IMR-90 (cell line): ENCODE data around the gene MBOAT1. TPM values are rescaled to one million over a fixed set of nuclear protein-coding genes. Genes with fewer than 3 reads are reported as not detected.

Source experiments
- ATAC-seq: fragments of 200-7000 bp; cut with Tn5 transposase; 2 replicates; pipeline ENCODE4 v1.9.1; 2020; ENCODE audit warnings: low read depth, mild to moderate bottlenecking, moderate library complexity
- BruUV-seq: library from RNA; stranded (reverse); fragments of 400-500 nt; replicated peaks from 2 replicates; lab custom pipeline; 2021; lab: Mats Ljungman, UMichigan
- CTCF ChIA-PET: fragments of 300-600 bp; formaldehyde crosslinking; extraction: SDS; loops from one replicate; lab custom pipeline; 2021; ENCODE audit warnings: antibody characterized with exemption; lab: Yijun Ruan, JAX
- POLR2A ChIA-PET: fragments of 300-600 bp; sonication (Branson Sonifier 250); formaldehyde crosslinking; loops from one replicate; lab custom pipeline; 2022; ENCODE audit warnings: antibody characterized with exemption; ENCODE audit not compliant: unreplicated experiment; lab: Charles Lee
- DNase-seq: peaks from one replicate; pipeline ENCODE4 v3.0.0; 2013
- H2AFZ ChIP-seq: replicated peaks from 2 replicates; pipeline ENCODE3; 2013; ENCODE audit warnings: low read length, mild to moderate bottlenecking; ENCODE audit not compliant: poor library complexity
- H2AK5ac ChIP-seq: 2 replicates; pipeline ENCODE4 v1.6.1; 2013; ENCODE audit warnings: low read depth, low read length, inconsistent platforms
- H2AK9ac ChIP-seq: replicated peaks from 2 replicates; pipeline ENCODE3; 2013; ENCODE audit warnings: mild to moderate bottlenecking, low read depth, low read length, moderate library complexity; ENCODE audit not compliant: poor library complexity
- H2BK120ac ChIP-seq: 2 replicates; pipeline ENCODE4 v1.6.1; 2013; ENCODE audit warnings: low read depth, low read length, inconsistent platforms
- H2BK15ac ChIP-seq: 3 replicates; pipeline ENCODE4 v1.6.1; 2013; ENCODE audit warnings: low read depth, low read length, inconsistent platforms
- H2BK20ac ChIP-seq: 2 replicates; pipeline ENCODE4 v1.6.1; 2013; ENCODE audit warnings: low read depth, mild to moderate bottlenecking, inconsistent platforms, low read length, moderate library complexity
- H2BK5ac ChIP-seq: 2 replicates; pipeline ENCODE4 v1.6.1; 2013; ENCODE audit warnings: mild to moderate bottlenecking, low read depth, low read length, inconsistent platforms; ENCODE audit not compliant: poor library complexity, severe bottlenecking
- H3K14ac ChIP-seq: replicated peaks from 2 replicates; pipeline ENCODE4 v1.6.1; 2013; ENCODE audit warnings: low read depth, low read length, inconsistent platforms
- H3K18ac ChIP-seq: 2 replicates; pipeline ENCODE4 v1.6.1; 2013; ENCODE audit warnings: low read depth, low read length, control low read depth
- H3K23ac ChIP-seq: 2 replicates; pipeline ENCODE4 v1.6.1; 2013; ENCODE audit warnings: low read depth, low read length, inconsistent platforms
- H3K27ac ChIP-seq: 2 replicates; pipeline ENCODE4 v1.5.1; 2013; ENCODE audit warnings: mild to moderate bottlenecking, control low read depth, low read length; ENCODE audit not compliant: insufficient read depth
- H3K27me3 ChIP-seq: 2 replicates; pipeline ENCODE4 v1.6.1; 2013; ENCODE audit warnings: low read length; ENCODE audit not compliant: control insufficient read depth, insufficient read depth
- H3K36me3 ChIP-seq: 2 replicates; pipeline ENCODE4 v1.6.1; 2013; ENCODE audit warnings: low read length, mixed read lengths; ENCODE audit not compliant: control insufficient read depth, insufficient read depth
- H3K4ac ChIP-seq: 2 replicates; pipeline ENCODE4 v1.6.1; 2013; ENCODE audit warnings: low read depth, low read length, inconsistent platforms
- H3K4me1 ChIP-seq: 2 replicates; pipeline ENCODE4 v1.6.1; 2013; ENCODE audit warnings: low read length, mixed read lengths; ENCODE audit not compliant: control insufficient read depth, insufficient read depth
- H3K4me2 ChIP-seq: 2 replicates; pipeline ENCODE4 v1.6.1; 2013; ENCODE audit warnings: low read depth, mild to moderate bottlenecking, control low read depth, low read length, moderate library complexity
- H3K4me3 ChIP-seq: 2 replicates; pipeline ENCODE4 v1.5.1; 2013; ENCODE audit warnings: low read depth, mild to moderate bottlenecking, control low read depth, low read length, moderate library complexity; ENCODE audit not compliant: insufficient read depth
- H3K56ac ChIP-seq: 2 replicates; pipeline ENCODE4 v1.6.1; 2013; ENCODE audit warnings: low read length, inconsistent platforms; ENCODE audit not compliant: insufficient read depth; ENCODE audit errors: extremely low read depth
- H3K79me1 ChIP-seq, 2 experiments: 2 replicates each; pipeline ENCODE4 v1.6.1; 2013; ENCODE audit warnings: low read length in 2 of 2, inconsistent platforms in 1 of 2, low read depth in 1 of 2
- H3K9ac ChIP-seq: 2 replicates; pipeline ENCODE4 v1.6.1; 2013; ENCODE audit warnings: low read depth, low read length, control low read depth
- H3K9me1 ChIP-seq: 2 replicates; pipeline ENCODE4 v1.6.1; 2013; ENCODE audit warnings: low read length, inconsistent platforms; ENCODE audit not compliant: insufficient read depth
- H3K9me3 ChIP-seq: 2 replicates; pipeline ENCODE4 v1.6.1; 2013; ENCODE audit warnings: low read length; ENCODE audit not compliant: control insufficient read depth, insufficient read depth
- H4K20me1 ChIP-seq: 2 replicates; pipeline ENCODE4 v1.6.1; 2013; ENCODE audit warnings: low read length, inconsistent platforms; ENCODE audit not compliant: insufficient read depth
- H4K5ac ChIP-seq: 2 replicates; pipeline ENCODE4 v1.6.1; 2013; ENCODE audit warnings: mild to moderate bottlenecking, low read depth, low read length, control low read depth
- H4K8ac ChIP-seq, 2 experiments: 2 replicates each; pipeline ENCODE4 v1.6.1; 2013; ENCODE audit warnings: low read depth in 2 of 2, low read length in 2 of 2, control low read depth in 1 of 2, inconsistent platforms in 1 of 2
- H4K91ac ChIP-seq: 2 replicates; pipeline ENCODE4 v1.6.1; 2013; ENCODE audit warnings: low read depth, low read length, inconsistent platforms; ENCODE audit not compliant: insufficient read depth
- BHLHE40 ChIP-seq: fragments of 150-350 bp; IDR thresholded peaks from 2 replicates; pipeline ENCODE4 v1.6.1; 2016; ENCODE audit warnings: mild to moderate bottlenecking, low read depth, low read length
- CEBPB ChIP-seq: IDR thresholded peaks from 2 replicates; pipeline ENCODE4 v1.6.1; 2012; ENCODE audit warnings: low read depth, low read length, improper control_type of control experiment
- CHD1 ChIP-seq: IDR thresholded peaks from 2 replicates; pipeline ENCODE4 v1.6.1; 2012; ENCODE audit warnings: low read depth, low read length, improper control_type of control experiment
- ELK1 ChIP-seq: fragments of 150-350 bp; IDR thresholded peaks from 2 replicates; pipeline ENCODE4 v1.6.1; 2016; ENCODE audit warnings: low read depth, mild to moderate bottlenecking, low read length, moderate library complexity, borderline replicate concordance
- FOS ChIP-seq: fragments of 150-350 bp; IDR thresholded peaks from 2 replicates; pipeline ENCODE4 v1.6.1; 2016; ENCODE audit warnings: low read depth, low read length
- MAFK ChIP-seq: IDR thresholded peaks from 2 replicates; pipeline ENCODE4 v1.6.1; 2012; ENCODE audit warnings: low read depth, low read length, improper control_type of control experiment
- MAZ ChIP-seq: IDR thresholded peaks from 2 replicates; pipeline ENCODE4 v1.6.1; 2012; ENCODE audit warnings: low read depth, mild to moderate bottlenecking, low read length, improper control_type of control experiment, moderate library complexity, borderline replicate concordance
- MXI1 ChIP-seq: IDR thresholded peaks from 2 replicates; pipeline ENCODE4 v1.6.1; 2012; ENCODE audit warnings: low read depth, mild to moderate bottlenecking, low read length, moderate library complexity, borderline replicate concordance
- NFE2L2 ChIP-seq: fragments of 150-350 bp; IDR thresholded peaks from 2 replicates; pipeline ENCODE4 v1.6.1; 2016; ENCODE audit warnings: low read depth, mild to moderate bottlenecking, low read length
- POLR2A ChIP-seq: IDR thresholded peaks from 2 replicates; pipeline ENCODE4 v1.6.1; 2012; ENCODE audit warnings: mild to moderate bottlenecking, low read depth, low read length
- RAD21 ChIP-seq: IDR thresholded peaks from 2 replicates; pipeline ENCODE4 v1.6.1; 2012; ENCODE audit warnings: low read length, improper control_type of control experiment
- RCOR1 ChIP-seq: IDR thresholded peaks from 2 replicates; pipeline ENCODE4 v1.6.1; 2012; ENCODE audit warnings: mild to moderate bottlenecking, low read length, improper control_type of control experiment; ENCODE audit not compliant: insufficient replicate concordance
- RFX5 ChIP-seq: IDR thresholded peaks from 2 replicates; pipeline ENCODE4 v1.8.0; 2012; ENCODE audit warnings: low read depth, mild to moderate bottlenecking, low read length, moderate library complexity
- SMC3 ChIP-seq: fragments of 150-350 bp; IDR thresholded peaks from 2 replicates; pipeline ENCODE4 v1.6.1; 2016; ENCODE audit warnings: low read depth, mild to moderate bottlenecking, antibody characterized with exemption, low read length, moderate library complexity
- USF2 ChIP-seq: fragments of 150-350 bp; IDR thresholded peaks from 2 replicates; pipeline ENCODE4 v1.6.1; 2017; ENCODE audit warnings: mild to moderate bottlenecking, antibody characterized with exemption, low read length, low read depth
- WGBS, 2 experiments: methylation state at CpG; one replicate each; pipeline versions ENCODE4 v1.1.5 to v1.1.7; 2013; ENCODE audit warnings: missing lambda C conversion rate in 2 of 2; ENCODE audit not compliant: insufficient read length in 1 of 2; ENCODE audit errors: extremely low coverage in 2 of 2; 5-methylcytosine and 5-hydroxymethylcytosine counted together
- dilution Hi-C: fragments of 300-500 bp; cut with HindIII; formaldehyde crosslinking; loops from one replicate; pipeline ENCODE4 v1.14.3; 2018; ENCODE audit warnings: low sequenced_read_pairs; ENCODE audit not compliant: unreplicated experiment
- in situ Hi-C: fragments of 300-500 bp; cut with MboI; formaldehyde crosslinking; loops from 3 replicates; pipeline ENCODE4 v1.14.3; 2019; ENCODE audit warnings: low sequenced_read_pairs, inconsistent platforms, mixed read lengths
- intact Hi-C: fragments of 100-400 bp; cut with micrococcal nuclease; formaldehyde crosslinking; loops from 2 replicates; pipeline ENCODE4 v1.10.0; 2022
- polyA plus RNA-seq, 3 experiments: library from polyadenylated mRNA; depleted of rRNA; stranded (reverse); fragments of >200 nt; gene quantifications; 2 replicates each; pipeline ENCODE4 v1.2.3, GENCODE V29; 2012; ENCODE audit warnings: low replicate concordance in 1 of 3
- total RNA-seq: library from RNA; depleted of rRNA; stranded (reverse); fragments of >200 nt; gene quantifications from 2 replicates; pipeline ENCODE4 v1.2.3, GENCODE V29; 2012

MBOAT1 gene
- total and polyA plus RNA-seq, 2 of the 4 experiments (the other 2 are of a cell fraction): 1.6 to 4.7 TPM

GRCh38 chr6:20129290-20130088 lies 82.8 kb downstream of the MBOAT1 start:
- Histone ChIP-seq H3K18ac (peak overlapping the region; percentile 36; the same call in 1 of the 2 replicates), H3K4me1 (peaks cover 3% of the 10 kb centered on the region; the same call in 1 of the 2 replicates), H3K56ac (no peak overlapping the region), H2AFZ (no peak overlapping the region), H3K27me3 (no peaks in the 10 kb centered on the region), H4K20me1 (no peaks in the 10 kb centered on the region), H2BK20ac (no peak overlapping the region), H2BK120ac (no peak overlapping the region), H3K9me3 (no peaks in the 10 kb centered on the region), H4K5ac (no peak overlapping the region), H3K79me1 (no peaks in the 10 kb centered on the region), H3K36me3 (no peaks in the 10 kb centered on the region), H4K8ac (no peak overlapping the region), H3K14ac (no peak overlapping the region), H2AK5ac (no peak overlapping the region), H2BK5ac (no peak overlapping the region), H2BK15ac (no peak overlapping the region), H3K4me2 (no peak overlapping the region), H3K27ac (no peak overlapping the region), H2AK9ac (no peak overlapping the region), H3K9ac (no peak overlapping the region), H4K91ac (no peak overlapping the region), H3K4ac (no peak overlapping the region), H3K4me3 (no peak overlapping the region), H3K9me1 (no peaks in the 10 kb centered on the region), H3K23ac (no peak overlapping the region)
- in situ Hi-C loops (no loop called here), intact Hi-C loops (no loop called here), dilution Hi-C loops (no loop called here)
- POLR2A ChIA-PET: no interaction called here
- no TSS peak for BruUV-seq
- 60% methylated on average over 2 of the region's 7 CpGs; no CpG with 5 or more reads in 1 of the 2 experiments for WGBS, 2 experiments
- ATAC-seq (peak; percentile 67), DNase-seq (peak; percentile 10)
- CTCF ChIA-PET: interaction anchor here (0.6 to 0.9 kb wide), 4 partner anchors 9 to 23 kb away, joined by 3 to 5 read pairs (median 3); no protein-coding TSS in a partner anchor
- TF ChIP-seq BHLHE40 (no peak), CHD1 (no peak), ELK1 (no peak), NFE2L2 (no peak), POLR2A (no peak), SMC3 (no peak), MXI1 (no peak), MAFK (no peak), RAD21 (no peak), RCOR1 (no peak), CEBPB (no peak), FOS (no peak), RFX5 (no peak), MAZ (no peak), USF2 (no peak)
